Measurements from ENCODE around the gene PPP2R1B.

- no peak for TF ChIP-seq POLR2A (IDR thresholded peaks at IDR 0.05; ENCODE audit: low read length)
- TF ChIP-seq HOXA7 (CRISPR knock-in tag; IDR thresholded peaks at IDR 0.05) = no peak
- no peak for TF ChIP-seq CEBPB (IDR thresholded peaks at IDR 0.05)
- TF ChIP-seq USF2 (IDR thresholded peaks at IDR 0.05) = no peak
- no peak for TF ChIP-seq CTCF (IDR thresholded peaks at IDR 0.05)
- TF ChIP-seq EP300 (IDR thresholded peaks at IDR 0.05) = no peak
- no peak for TF ChIP-seq HMGXB4 (CRISPR knock-in tag; IDR thresholded peaks at IDR 0.05; ENCODE audit: borderline replicate concordance)
- TF ChIP-seq MAX (IDR thresholded peaks at IDR 0.05) = no peak
- no peak for TF ChIP-seq RAD21 (conservative IDR thresholded peaks at IDR 0.05 in 1 of 2, IDR thresholded peaks at IDR 0.05 in 1 of 2)
- no peak for TF ChIP-seq MYC (IDR thresholded peaks at IDR 0.05; ENCODE audit: borderline replicate concordance, low read length)
- no peak for TF ChIP-seq BHLHE40 (IDR thresholded peaks at IDR 0.05; ENCODE audit: low read depth, low read length)
These were observed 26.9 kb downstream of the PPP2R1B start for GRCh38 chr11:111739299-111739698.

Data from A549 (cell line).